Measurements from ENCODE around the gene NRG2. TPM values are rescaled to one million over a fixed set of nuclear protein-coding genes. Genes with fewer than 3 reads are reported as not detected.

NRG2 gene
- total and polyA plus RNA-seq, 2 donors (not counting 3 experiments of a cell fraction or from before 2014, with no cell fraction given), result 0.26 to 0.42 TPM

GRCh38 chr5:139964994-139965565 is 78.0 kb downstream of the NRG2 start:
- Histone ChIP-seq H3K4me3 (replicated peaks in 1 of 3; ENCODE audit: insufficient read depth in 1 of 3, low read depth in 1 of 3, low read length in 3 of 3) (no peak overlapping the region), H3K9me3 (replicated peaks; ENCODE audit: control insufficient read depth, insufficient read depth, low read length) (no peaks in the 10 kb centered on the region), H3K27ac (ENCODE audit: insufficient read depth, low read depth, low read length) (no peak overlapping the region), H3K27me3 (ENCODE audit: control insufficient read depth in 2 of 2, insufficient read depth in 2 of 2, low read length in 2 of 2) (peaks cover 14 to 25% of the 10 kb centered on the region in 2 experiments), H3K36me3 (ENCODE audit: control insufficient read depth in 2 of 2, extremely low read depth in 1 of 2, insufficient read depth in 2 of 2, low read length in 2 of 2) (no peaks in the 10 kb centered on the region), H3K9ac (replicated peaks; ENCODE audit: extremely low read depth, insufficient read depth, low read length) (no peak overlapping the region), H4K20me1 (replicated peaks; ENCODE audit: control insufficient read depth, extremely low read depth, insufficient read depth, low read length) (no peaks in the 10 kb centered on the region), H3K4me2 (ENCODE audit: insufficient read depth, low read length) (no peak overlapping the region), H3K4me1 (ENCODE audit: control insufficient read depth, extremely low read depth, insufficient read depth, low read length) (no peaks in the 10 kb centered on the region), H3K9me1 (replicated peaks; ENCODE audit: control insufficient read depth, extremely low read depth, insufficient read depth, low read length) (no peaks in the 10 kb centered on the region), H2AFZ (ENCODE audit: low read depth, low read length) (no peak overlapping the region), H3K79me2 (ENCODE audit: control insufficient read depth, insufficient read depth, low read length) (no peaks in the 10 kb centered on the region)
- TF ChIP-seq FOS (IDR thresholded peaks at IDR 0.05; ENCODE audit: borderline replicate concordance, insufficient read depth, low read length) (no peak), POLR2A (IDR thresholded peaks at IDR 0.05; ENCODE audit: low read depth, low read length) (no peak), MYC (IDR thresholded peaks at IDR 0.05; ENCODE audit: low read depth, low read length) (no peak)
- ChIA-PET CTCF (interaction anchor here (1.3 kb wide), 1 partner anchor 178 kb away, joined by 6 read pairs; no protein-coding TSS in a partner anchor), POLR2A (no interaction called here)
- DNase-seq (ENCODE audit: low read depth, low spot score) (no peak), FAIRE-seq (no peak)
- intact Hi-C loops (cut with micrococcal nuclease) (no loop called here), dilution Hi-C loops (cut with MboI; ENCODE audit: extremely low pct_ligation_motif_present, low sequenced_read_pairs) (no loop called here)
- no TSS peak for BruUV-seq (replicated peaks)

GRCh38 chr5:139964266-139964993 is 78.7 kb downstream of the NRG2 start:
- no peak for FAIRE-seq
- intact Hi-C loops (cut with micrococcal nuclease), result no loop called here

More at GRCh38 chr5:139964266-139964993, 78.7 kb downstream of the NRG2 start:
- Histone ChIP-seq H3K9me1 (replicated peaks; ENCODE audit: control insufficient read depth, extremely low read depth, insufficient read depth, low read length) (no peaks in the 10 kb centered on the region), H3K4me1 (ENCODE audit: control insufficient read depth, extremely low read depth, insufficient read depth, low read length) (no peaks in the 10 kb centered on the region), H3K27ac (ENCODE audit: insufficient read depth, low read depth, low read length) (no peak overlapping the region), H2AFZ (ENCODE audit: low read depth, low read length) (no peak overlapping the region), H4K20me1 (replicated peaks; ENCODE audit: control insufficient read depth, extremely low read depth, insufficient read depth, low read length) (no peaks in the 10 kb centered on the region), H3K79me2 (ENCODE audit: control insufficient read depth, insufficient read depth, low read length) (no peaks in the 10 kb centered on the region), H3K36me3 (ENCODE audit: control insufficient read depth in 2 of 2, extremely low read depth in 1 of 2, insufficient read depth in 2 of 2, low read length in 2 of 2) (no peaks in the 10 kb centered on the region), H3K4me2 (ENCODE audit: insufficient read depth, low read length) (no peak overlapping the region), H3K9me3 (replicated peaks; ENCODE audit: control insufficient read depth, insufficient read depth, low read length) (no peaks in the 10 kb centered on the region), H3K9ac (replicated peaks; ENCODE audit: extremely low read depth, insufficient read depth, low read length) (no peak overlapping the region), H3K4me3 (replicated peaks in 1 of 3; ENCODE audit: insufficient read depth in 1 of 3, low read depth in 1 of 3, low read length in 3 of 3) (no peak overlapping the region), H3K27me3 (ENCODE audit: control insufficient read depth in 2 of 2, insufficient read depth in 2 of 2, low read length in 2 of 2) (peaks cover 14 to 19% of the 10 kb centered on the region in 2 experiments)
- ChIA-PET CTCF (interaction anchor here (1.3 kb wide), 1 partner anchor 177 kb away, joined by 6 read pairs; no protein-coding TSS in a partner anchor), POLR2A (no interaction called here)
- TF ChIP-seq FOS (IDR thresholded peaks at IDR 0.05; ENCODE audit: borderline replicate concordance, insufficient read depth, low read length) (no peak), MAX (IDR thresholded peaks at IDR 0.05; ENCODE audit: insufficient read depth, insufficient read length) (no peak), POLR2AphosphoS5 (IDR thresholded peaks at IDR 0.05; ENCODE audit: insufficient read depth, low read depth, low read length) (no peak), EZH2 (IDR thresholded peaks at IDR 0.05; ENCODE audit: borderline replicate concordance, low read depth, low read length, severe bottlenecking) (no peak), POLR2A (IDR thresholded peaks at IDR 0.05; ENCODE audit: low read depth, low read length) (no peak), JUN (IDR thresholded peaks at IDR 0.05; ENCODE audit: borderline replicate concordance, insufficient read depth, insufficient read length, low read depth) (no peak)
- DNase-seq (ENCODE audit: low read depth, low spot score), result no peak
- dilution Hi-C loops (cut with MboI; ENCODE audit: extremely low pct_ligation_motif_present, low sequenced_read_pairs), result no loop called here
- BruUV-seq (replicated peaks), result no TSS peak

Data from endothelial cell of umbilical vein (primary cell).